SHP77 (cell line): Measurements from ENCODE around the gene RHOT2.
A peak's percentile ranks its signal among the peaks of the same experiment; 100 is the strongest.

Experiments used
- DNase-seq, 2 experiments: peaks; one replicate each; lab custom pipeline; 2025; lab: John Stamatoyannopoulos, UW

Gene RHOT2

DNA sequence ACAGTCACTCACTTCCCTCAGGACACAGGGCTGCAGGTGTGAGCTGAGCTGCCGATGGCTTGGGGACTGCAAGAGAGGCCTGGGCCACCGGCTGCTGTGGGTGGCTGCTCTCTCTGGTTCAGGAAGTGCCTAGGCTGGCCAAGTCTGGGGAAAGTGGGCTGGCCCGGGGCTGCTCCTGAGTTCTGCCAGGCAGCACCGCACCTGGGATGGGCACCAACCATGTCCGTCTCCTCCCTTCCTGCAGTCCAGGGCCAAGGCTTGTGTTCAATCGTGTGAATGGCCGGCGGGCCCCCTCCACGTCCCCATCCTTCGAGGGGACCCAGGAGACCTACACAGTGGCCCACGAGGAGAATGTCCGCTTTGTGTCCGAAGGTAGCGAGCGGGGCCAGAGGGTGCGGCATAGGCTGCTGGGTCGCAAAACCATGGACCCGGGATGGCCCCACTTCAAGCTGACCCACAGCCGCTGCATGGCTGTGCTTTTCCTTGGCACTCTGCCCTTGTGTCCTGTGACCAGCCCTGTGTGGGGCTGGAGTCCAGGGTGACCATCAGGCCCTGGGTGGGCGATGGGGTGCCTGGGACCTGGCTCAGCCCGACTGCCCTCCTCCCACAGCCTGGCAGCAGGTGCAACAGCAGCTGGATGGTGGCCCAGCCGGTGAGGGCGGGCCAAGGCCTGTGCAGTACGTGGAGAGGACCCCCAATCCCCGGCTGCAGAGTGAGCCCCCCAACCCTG lies 20.6 kb upstream of the RHOT2 start:
- no peak for DNase-seq

DNA sequence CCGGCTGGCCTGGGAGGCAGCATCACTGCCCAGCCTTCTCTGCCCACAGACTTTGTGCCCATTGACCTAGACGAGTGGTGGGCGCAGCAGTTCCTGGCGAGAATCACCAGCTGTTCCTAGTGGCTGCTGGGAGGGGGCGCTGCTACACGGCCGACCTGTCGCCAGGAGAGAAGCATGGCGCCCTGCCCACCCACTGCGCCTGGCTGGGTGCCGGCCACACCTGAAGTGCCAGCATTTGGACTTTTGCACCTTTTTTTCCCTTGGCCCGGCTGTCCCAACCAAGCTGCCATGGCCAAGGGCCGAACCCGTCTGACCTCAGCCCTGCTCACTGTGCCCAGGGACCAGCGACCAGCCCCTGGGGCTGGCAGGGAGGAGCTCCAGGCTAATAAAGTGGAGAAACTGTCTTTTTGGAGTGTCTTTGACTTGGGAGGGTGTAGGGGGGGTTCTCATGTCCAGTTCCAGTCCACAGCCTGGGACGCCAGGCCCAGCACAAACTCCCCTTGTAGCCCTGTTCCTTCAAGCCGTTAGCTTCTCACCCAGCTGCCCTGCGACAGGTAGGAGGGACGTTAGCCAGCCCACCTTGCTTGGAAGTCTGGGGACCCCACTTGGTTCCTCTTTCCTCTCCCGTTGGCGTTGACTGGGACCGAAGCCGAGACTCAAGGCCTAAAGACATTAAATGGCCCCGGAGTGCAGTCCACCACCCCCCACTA lies 19.7 kb upstream of the RHOT2 start:
- peak; percentile 39 to 64 for DNase-seq

- DNase-seq: peak; percentile 90 to 93
Observed at GRCh38 chr16:648781-649589, 18.9 kb upstream of the RHOT2 start, which contains the start of gene WDR90. WDR90 (plus strand) TSS chr16:649365; CDS start chr16:649417, 52 bp downstream.

DNA sequence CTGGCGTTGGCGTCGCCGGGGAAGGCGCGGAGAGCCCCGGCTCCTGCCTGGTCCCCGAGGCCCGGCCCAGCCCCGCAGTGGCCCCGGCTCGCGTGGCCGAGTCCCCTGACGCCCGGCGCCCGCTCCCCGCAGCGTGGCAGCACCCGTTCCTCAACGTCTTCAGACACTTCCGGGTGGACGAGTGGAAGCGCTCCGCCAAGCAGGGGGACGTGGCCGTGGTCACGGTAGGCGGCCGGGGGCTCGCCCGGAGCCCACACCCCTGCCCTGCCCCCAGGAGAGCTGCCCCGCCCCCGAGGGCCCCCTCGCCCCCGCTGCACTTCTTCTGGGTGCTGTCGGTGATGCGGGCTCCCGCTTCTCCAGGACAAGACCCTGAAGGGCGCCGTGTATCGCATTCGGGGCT lies 18.3 kb upstream of the RHOT2 start:
- no peak for DNase-seq

DNA sequence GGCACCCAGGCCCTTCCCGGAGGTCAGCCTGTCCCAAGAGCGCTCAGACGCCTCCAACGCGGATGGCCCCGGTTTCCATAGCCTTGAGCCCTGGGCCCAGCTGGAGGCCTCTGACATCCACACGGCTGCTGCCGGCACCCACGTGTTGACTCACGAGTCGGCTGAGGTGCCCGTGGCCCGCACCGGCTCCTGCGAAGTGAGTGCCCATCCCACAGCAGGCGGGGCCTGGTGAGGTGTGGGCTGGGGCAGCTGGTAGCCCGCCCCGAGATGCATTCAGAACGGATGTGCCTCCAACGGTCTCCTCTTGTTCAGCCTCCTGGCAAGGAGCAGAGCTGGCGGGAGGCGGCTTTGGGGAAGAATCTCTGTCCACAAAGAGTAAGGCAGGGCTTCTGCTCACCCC lies 16.1 kb upstream of the RHOT2 start:
- no peak for DNase-seq

DNA sequence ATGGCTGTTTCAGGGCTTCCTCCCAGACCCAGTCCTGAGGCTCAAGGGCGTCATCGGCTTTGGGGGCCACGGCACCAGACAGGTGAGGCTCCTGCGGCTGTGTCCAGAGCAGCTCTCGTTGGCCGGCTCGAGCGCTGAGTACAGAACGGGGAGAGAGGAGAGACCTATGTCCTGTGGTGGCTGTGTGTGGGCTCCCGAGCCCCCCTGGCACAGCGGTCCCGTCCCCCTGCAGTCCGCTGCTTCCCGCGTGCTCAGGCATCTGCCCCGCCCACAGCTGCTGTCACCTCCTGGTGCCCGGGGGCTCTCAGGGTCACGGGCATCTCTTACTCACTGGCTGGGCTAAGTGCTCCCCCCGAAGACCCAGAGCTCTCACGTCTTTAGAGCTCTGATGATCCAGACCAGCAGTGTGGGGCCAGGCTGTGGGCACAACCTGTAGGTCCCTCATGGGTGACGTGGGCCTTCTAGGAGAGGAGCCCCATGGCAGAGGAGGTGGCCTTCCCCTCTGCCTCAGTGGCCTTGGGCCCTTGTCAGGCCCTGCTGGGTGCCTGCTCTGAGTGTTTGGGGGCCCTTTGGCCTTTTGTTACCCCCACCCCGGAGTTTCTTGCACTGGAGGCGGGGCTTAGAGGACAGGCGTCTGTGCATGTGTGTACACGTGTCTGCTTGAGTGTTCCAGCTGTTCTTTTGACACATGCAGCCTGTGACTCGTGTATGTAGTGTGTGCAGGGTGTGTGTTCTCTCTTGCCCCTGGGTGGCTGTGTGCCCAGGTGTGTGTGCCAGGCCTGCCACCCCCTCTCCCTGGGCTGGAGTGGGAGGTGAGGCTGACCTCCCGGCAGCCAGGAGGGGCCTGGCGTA lies 15.3 kb upstream of the RHOT2 start:
- no peak for DNase-seq

DNA sequence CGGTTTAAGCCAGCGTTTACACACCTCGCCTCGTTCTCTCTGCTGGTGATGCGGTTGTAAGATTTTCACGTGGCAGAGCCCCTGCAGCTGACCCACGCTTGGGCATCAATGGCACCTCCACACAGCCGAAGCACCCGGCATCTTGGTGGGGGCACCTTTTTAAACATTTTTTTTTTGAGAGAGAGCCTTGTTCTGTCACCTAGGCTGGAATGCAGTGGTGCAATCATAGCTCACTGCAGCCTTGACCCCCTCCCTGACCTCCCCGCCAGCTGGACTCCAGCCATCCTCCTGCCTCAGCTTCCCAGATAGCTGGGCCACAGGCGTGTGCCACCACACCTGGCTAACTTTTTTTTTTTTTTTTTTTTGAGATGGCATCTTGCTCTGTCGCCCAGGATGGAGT lies 13.9 kb upstream of the RHOT2 start:
- no peak for DNase-seq

DNA sequence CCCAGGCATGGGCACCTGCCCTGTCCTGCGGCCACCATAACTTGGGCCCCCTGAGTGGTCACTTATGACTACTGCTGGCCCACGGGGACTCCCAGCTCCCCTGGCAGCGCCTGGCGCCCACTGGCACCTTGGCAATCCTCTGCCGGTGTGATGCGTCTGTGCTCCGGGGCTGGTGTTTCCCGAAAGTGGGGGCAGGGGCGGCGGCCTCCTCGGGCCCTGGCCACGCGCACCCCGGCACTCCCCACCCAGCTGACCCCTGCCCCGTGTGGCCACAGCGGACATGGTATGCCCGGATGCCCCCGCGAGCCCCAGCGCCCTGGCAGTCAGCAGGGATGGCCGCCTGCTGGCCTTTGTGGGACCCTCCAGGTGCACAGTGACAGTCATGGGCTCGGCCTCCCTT lies 10.4 kb upstream of the RHOT2 start:
- DNase-seq: no peak

DNA sequence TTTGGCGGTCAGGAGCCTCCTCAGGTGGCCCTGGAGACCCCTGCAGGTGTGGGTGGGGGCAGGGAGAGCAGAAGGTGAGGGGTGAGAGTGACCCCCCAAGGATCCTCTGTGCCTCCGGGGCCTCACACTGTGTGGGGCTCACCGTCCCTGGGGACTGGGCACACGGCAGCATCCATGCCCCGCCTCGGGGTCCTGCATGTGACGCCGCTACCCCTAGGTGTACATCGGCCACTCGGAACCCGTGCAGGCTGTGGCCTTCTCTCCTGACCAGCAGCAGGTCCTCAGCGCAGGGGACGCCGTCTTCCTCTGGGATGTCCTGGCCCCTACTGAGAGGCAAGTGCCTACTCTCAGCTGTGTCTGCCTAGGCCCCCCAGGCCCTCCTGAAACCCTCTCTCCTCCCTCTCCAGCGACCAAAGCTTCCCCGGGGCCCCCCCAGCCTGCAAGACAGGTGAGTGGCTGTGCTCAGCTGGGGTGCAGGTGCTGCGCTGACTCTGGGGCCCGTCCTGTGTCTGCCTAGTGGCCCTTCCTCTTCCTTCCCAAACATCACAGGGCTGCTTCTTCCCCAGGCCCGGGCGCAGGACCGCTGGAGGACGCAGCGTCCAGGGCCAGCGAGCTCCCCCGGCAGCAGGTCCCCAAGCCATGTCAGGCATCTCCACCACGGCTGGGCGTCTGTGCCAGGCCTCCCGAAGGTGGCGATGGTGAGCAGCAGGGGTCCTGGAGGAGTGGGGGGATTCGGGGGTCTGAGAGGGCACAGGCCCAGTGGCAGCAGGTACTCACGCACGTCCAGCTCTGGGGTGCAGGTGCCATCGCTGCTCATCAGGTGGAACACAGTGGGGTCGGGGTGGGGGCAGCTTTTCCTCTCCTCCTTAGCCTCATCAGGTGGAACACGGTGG lies 9.0 kb upstream of the RHOT2 start:
- DNase-seq: no peak

GRCh38 chr16:659618-660017 lies 8.3 kb upstream of the RHOT2 start:
- DNase-seq: no peak

GRCh38 chr16:660132-660458 lies 7.8 kb upstream of the RHOT2 start:
- DNase-seq: no peak

- DNase-seq: peak; percentile 85 to 96
Observed at GRCh38 chr16:660459-661183, 7.3 kb upstream of the RHOT2 start.

DNA sequence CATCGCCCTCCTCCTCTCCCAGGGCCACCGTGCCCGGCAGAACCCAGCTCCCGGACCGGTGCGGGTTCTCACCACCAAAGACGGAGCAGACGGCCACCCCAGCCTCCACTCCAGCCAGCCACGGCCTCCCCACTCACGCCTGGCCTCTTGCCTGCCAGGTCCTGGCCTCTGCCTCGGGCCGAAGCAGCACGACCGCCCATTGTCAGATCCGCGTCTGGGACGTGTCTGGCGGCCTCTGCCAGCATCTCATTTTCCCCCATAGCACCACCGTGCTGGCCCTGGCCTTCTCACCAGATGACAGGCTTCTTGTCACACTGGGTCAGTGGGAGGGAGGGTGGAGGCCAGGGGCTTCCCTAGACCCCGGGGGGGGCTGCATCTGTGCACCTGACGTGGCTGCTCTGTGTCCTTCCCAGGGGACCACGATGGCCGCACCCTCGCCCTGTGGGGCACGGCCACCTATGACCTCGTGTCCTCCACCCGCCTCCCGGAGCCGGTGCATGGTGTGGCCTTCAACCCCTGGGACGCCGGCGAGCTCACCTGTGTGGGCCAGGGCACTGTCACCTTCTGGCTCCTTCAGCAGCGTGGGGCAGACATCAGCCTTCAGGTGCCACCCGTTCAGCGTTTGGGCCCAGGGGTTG lies 6.6 kb upstream of the RHOT2 start:
- DNase-seq: no peak

GRCh38 chr16:662095-662494 lies 5.8 kb upstream of the RHOT2 start:
- no peak for DNase-seq

DNA sequence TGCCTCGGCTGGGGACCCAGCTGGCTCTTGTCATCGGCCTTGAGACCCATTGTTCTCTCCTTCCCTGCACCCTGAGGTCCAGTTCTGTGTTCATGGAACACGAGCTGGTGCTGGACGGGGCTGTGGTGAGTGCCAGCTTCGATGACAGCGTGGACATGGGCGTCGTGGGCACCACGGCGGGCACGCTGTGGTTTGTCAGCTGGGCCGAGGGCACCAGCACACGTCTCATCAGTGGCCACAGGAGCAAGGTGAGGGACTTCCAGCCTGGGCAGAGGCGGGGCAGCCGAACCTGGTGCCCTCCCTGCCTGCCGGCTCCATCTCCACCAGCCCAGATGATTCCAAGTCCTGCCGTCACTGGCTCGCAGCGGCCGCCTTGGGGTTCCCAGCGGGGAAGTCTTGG lies 5.3 kb upstream of the RHOT2 start:
- DNase-seq: no peak

DNA sequence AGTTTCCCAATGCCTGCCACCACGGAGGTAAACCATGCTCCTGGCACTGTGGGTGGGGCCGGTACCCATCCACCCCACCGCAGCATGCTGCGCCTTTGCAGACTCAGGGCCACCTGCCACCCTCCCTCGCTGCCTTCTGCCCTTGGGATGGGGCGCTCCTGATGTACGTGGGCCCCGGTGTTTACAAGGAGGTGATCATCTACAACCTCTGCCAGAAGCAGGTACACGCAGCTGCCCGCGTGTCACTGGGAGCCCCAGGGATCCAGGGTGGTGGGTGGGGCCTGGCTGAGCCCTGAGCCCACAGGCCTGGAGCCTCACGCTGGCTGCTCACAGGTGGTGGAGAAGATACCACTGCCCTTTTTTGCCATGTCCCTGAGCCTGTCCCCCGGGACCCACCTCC lies 1.4 kb upstream of the RHOT2 start:
- no peak for DNase-seq

DNA sequence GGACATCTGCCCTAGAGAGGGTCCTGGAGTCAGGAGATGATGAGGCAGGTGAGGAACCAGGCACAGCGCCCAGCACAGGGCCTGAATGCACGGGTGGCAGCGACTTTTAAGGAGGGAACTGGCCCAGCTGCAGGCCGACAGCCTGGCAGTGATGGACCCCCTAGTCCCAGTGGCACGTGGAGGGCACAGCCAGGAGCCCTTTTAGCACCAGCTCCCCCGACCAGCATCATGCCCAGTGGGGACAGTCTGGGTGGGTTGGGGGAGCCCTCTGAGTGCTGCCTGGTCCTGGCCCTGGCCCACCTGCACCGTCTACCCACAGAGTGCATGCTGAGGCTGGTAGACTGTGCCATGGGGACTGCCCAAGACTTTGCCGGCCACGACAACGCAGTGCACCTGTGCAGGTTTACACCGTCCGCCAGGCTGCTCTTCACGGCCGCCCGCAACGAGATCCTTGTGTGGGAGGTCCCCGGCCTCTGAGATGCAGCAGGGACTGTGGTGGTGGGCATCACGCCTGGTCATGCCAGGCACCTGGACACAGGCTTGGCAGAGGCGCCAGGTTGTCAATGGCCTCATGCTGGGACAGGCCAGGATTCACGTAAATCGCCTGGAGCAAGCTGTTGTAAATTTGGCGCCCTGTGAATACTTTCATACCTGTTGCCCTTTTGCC lies 686 bp upstream of the RHOT2 start:
- DNase-seq: no peak

- DNase-seq: no peak
Observed at GRCh38 chr16:668519-669171, 713 bp downstream of the RHOT2 start.

- DNase-seq: no peak
Observed at GRCh38 chr16:669666-670065, 1.7 kb downstream of the RHOT2 start.
